ENCODE results near the gene MFSD11. TPM values are rescaled to one million over a fixed set of nuclear protein-coding genes. Genes with fewer than 3 reads are reported as not detected.
A peak's percentile ranks its signal among the peaks of the same experiment; 100 is the strongest.
"Not testable (repeated sequence)": the region's sequence is repeated elsewhere in the genome, so short reads cannot be mapped to it uniquely, and the experiment has no call there.

The MFSD11 gene
- total and polyA plus RNA-seq, 3 experiments from 2014 or later = 22.3 to 28.4 (median 22.9) TPM

GRCh38 chr17:76745785-76746184, 7.9 kb downstream of the MFSD11 start:
- DNase-seq; H3K4me3 Mint-ChIP-seq; H3K27me3 ChIP-seq (ENCODE audit: insufficient read depth, low read length, poor library complexity, severe bottlenecking); H3K9me3 Mint-ChIP-seq; H3K27ac ChIP-seq (ENCODE audit: low read depth, low read length); CTCF ChIA-PET; POLR2A ChIA-PET; H3K4me3 ChIP-seq (ENCODE audit: low read length); H3K9me3 ChIP-seq (ENCODE audit: low read length); H3K27me3 Mint-ChIP-seq; H3K27ac Mint-ChIP-seq; H3K4me1 ChIP-seq (ENCODE audit: insufficient read depth, low read length): not testable (repeated sequence)
- peaks cover 26% of the 10 kb centered on the region for H3K36me3 ChIP-seq (ENCODE audit: insufficient read depth, low read length)
- H3K36me3 Mint-ChIP-seq = peaks cover 0 to 69% (median 23%) of the 10 kb centered on the region in 3 donors
- H3K4me1 Mint-ChIP-seq = peaks cover 6 to 34% (median 16%) of the 10 kb centered on the region in 3 donors

- H3K4me1 ChIP-seq (ENCODE audit: insufficient read depth, low read length) = peaks cover 13% of the 10 kb centered on the region
- DNase-seq = no peak
- no peaks in the 10 kb centered on the region for H3K27me3 ChIP-seq (ENCODE audit: insufficient read depth, low read length, poor library complexity, severe bottlenecking)
- no peak overlapping the region for H3K4me3 ChIP-seq (ENCODE audit: low read length)
- H3K9me3 Mint-ChIP-seq = no peaks in the 10 kb centered on the region
- H3K27ac Mint-ChIP-seq = peak overlapping the region in 2 of 8 donors; percentile 23 to 30
- no peaks in the 10 kb centered on the region for H3K27me3 Mint-ChIP-seq
- POLR2A ChIA-PET = no interaction called here
- H3K27ac ChIP-seq (ENCODE audit: low read depth, low read length) = no peak overlapping the region
- peaks cover 0 to 57% (median 17%) of the 10 kb centered on the region in 3 donors for H3K36me3 Mint-ChIP-seq
- H3K4me3 Mint-ChIP-seq = no peak overlapping the region
- H3K9me3 ChIP-seq (ENCODE audit: low read length) = no peaks in the 10 kb centered on the region
- CTCF ChIA-PET = no interaction called here
- peaks cover 19% of the 10 kb centered on the region for H3K36me3 ChIP-seq (ENCODE audit: insufficient read depth, low read length)
- H3K4me1 Mint-ChIP-seq = peaks cover 14 to 40% (median 19%) of the 10 kb centered on the region in 3 donors
Observed at GRCh38 chr17:76747716-76748363, 9.9 kb downstream of the MFSD11 start.

DNA sequence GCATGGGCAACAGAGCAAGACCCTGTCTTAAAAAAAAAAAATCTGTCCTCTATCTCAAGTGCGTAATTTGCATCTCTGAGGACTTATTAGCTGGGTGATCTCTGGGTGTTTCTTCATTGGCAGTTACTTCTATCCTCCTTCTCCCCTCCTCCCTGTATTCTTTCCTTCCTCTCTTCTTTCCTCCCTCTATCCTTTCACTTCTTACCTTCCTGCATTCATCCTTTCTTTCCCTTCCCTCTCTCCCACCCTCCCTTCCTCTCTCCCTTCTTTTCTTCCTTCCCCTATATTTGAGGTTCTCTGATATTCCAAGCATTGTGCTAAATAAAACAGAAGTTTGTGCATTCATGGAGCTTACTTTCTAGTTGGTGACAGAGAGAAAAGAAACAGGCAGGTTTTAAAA, 10.7 kb downstream of the MFSD11 start:
- ChIA-PET CTCF (interaction anchor here (0.6 to 0.7 kb wide), 2 partner anchors 10 to 67 kb away, joined by 3 read pairs; no protein-coding TSS in a partner anchor), POLR2A (interaction anchor here (0.7 kb wide), 1 partner anchor 1006 kb away, joined by 7 read pairs; no protein-coding TSS in a partner anchor)
- H3K36me3 Mint-ChIP-seq = peaks cover 0 to 55% (median 15%) of the 10 kb centered on the region in 3 donors
- no peak for DNase-seq
- no peaks in the 10 kb centered on the region for H3K9me3 ChIP-seq (ENCODE audit: low read length)
- no peaks in the 10 kb centered on the region for H3K9me3 Mint-ChIP-seq
- no peak overlapping the region for H3K27ac ChIP-seq (ENCODE audit: low read depth, low read length)
- peaks cover 15% of the 10 kb centered on the region for H3K4me1 ChIP-seq (ENCODE audit: insufficient read depth, low read length)
- no peaks in the 10 kb centered on the region for H3K27me3 Mint-ChIP-seq
- no peak overlapping the region for H3K4me3 Mint-ChIP-seq
- no peak overlapping the region for H3K4me3 ChIP-seq (ENCODE audit: low read length)
- peaks cover 22 to 48% (median 27%) of the 10 kb centered on the region in 3 donors for H3K4me1 Mint-ChIP-seq
- H3K27me3 ChIP-seq (ENCODE audit: insufficient read depth, low read length, poor library complexity, severe bottlenecking) = no peaks in the 10 kb centered on the region
- peaks cover 19% of the 10 kb centered on the region for H3K36me3 ChIP-seq (ENCODE audit: insufficient read depth, low read length)
- H3K27ac Mint-ChIP-seq = peak overlapping the region in 3 of 8 donors; percentile 50 to 70 (median 54)

DNA sequence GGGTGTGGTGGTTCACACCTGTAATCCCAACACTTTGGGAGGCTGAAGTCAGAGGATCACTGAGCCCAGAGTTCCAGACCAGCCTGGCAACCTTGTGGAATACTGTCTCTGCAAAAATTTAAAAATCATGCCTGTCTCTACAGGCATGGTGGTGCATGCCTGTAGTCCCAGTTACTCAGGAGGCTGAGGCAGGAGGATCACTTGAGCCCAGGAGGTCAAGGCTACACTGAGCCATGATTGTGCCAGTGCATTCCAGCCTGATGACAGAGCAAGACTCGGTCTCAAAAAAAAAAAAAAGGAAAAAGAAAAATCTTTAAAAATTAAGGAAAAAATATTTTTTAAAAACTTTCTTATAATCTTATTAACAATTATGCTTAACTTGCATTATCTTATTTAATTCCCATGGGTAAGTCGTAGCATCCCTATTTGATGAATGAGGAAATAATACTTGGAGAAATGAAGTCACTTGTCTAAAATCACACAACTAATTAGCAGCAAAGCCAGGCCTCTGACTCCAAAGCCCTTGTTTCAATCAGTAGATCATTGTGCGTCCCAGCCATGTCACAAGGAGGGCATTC, 13.6 kb downstream of the MFSD11 start:
- ChIA-PET CTCF (interaction anchor here (1.0 to 1.6 kb wide), 2 partner anchors 12 kb away, joined by 3 to 4 read pairs; no protein-coding TSS in a partner anchor), POLR2A (interaction anchor here (0.6 to 1.2 kb wide), 4 partner anchors 14 to 1447 kb away, joined by 3 to 31 read pairs (median 4); partner anchors contain the start of genes MFSD11 and SRSF2)
- Mint-ChIP-seq H3K27me3 (no peaks in the 10 kb centered on the region), H3K27ac (peak overlapping the region in 6 of 8 donors; percentile 32 to 97 (median 94)), H3K36me3 (peaks cover 0 to 31% (median 5%) of the 10 kb centered on the region in 3 donors), H3K4me3 (no peak overlapping the region), H3K4me1 (peaks cover 26 to 37% (median 28%) of the 10 kb centered on the region in 3 donors), H3K9me3 (no peaks in the 10 kb centered on the region)
- H3K27me3 ChIP-seq (ENCODE audit: insufficient read depth, low read length, poor library complexity, severe bottlenecking) = no peaks in the 10 kb centered on the region
- no peak for DNase-seq
- H3K4me1 ChIP-seq (ENCODE audit: insufficient read depth, low read length) = peaks cover 27% of the 10 kb centered on the region
- H3K27ac ChIP-seq (ENCODE audit: low read depth, low read length) = no peak overlapping the region
- H3K9me3 ChIP-seq (ENCODE audit: low read length) = no peaks in the 10 kb centered on the region
- H3K36me3 ChIP-seq (ENCODE audit: insufficient read depth, low read length) = peaks cover under 1% of the 10 kb centered on the region
- no peak overlapping the region for H3K4me3 ChIP-seq (ENCODE audit: low read length)

- no peaks in the 10 kb centered on the region for H3K9me3 ChIP-seq (ENCODE audit: low read length)
- no peak overlapping the region for H3K4me3 ChIP-seq (ENCODE audit: low read length)
- H3K4me1 ChIP-seq (ENCODE audit: insufficient read depth, low read length) = peaks cover 27% of the 10 kb centered on the region
- Mint-ChIP-seq H3K27me3 (no peaks in the 10 kb centered on the region), H3K9me3 (no peaks in the 10 kb centered on the region), H3K27ac (peak overlapping the region in 7 of 8 donors; percentile 72 to 97 (median 94)), H3K4me3 (peak overlapping the region; percentile 35 to 81 (median 74)), H3K4me1 (peaks cover 26 to 35% (median 26%) of the 10 kb centered on the region in 3 donors), H3K36me3 (peaks cover 1 to 29% (median 2%) of the 10 kb centered on the region in 3 donors)
- no peaks in the 10 kb centered on the region for H3K27me3 ChIP-seq (ENCODE audit: insufficient read depth, low read length, poor library complexity, severe bottlenecking)
- H3K27ac ChIP-seq (ENCODE audit: low read depth, low read length) = no peak overlapping the region
- peak in 2 of 5 donors; percentile 41 to 60 for DNase-seq
- POLR2A ChIA-PET = interaction anchor here (0.6 to 1.8 kb wide), 6 partner anchors 12 to 1447 kb away, joined by 3 to 31 read pairs (median 4); partner anchors contain the start of genes JMJD6, METTL23, MFSD11 and SRSF2
- CTCF ChIA-PET = interaction anchor here (0.6 to 1.6 kb wide), 4 partner anchors 12 to 1364 kb away, joined by 3 to 5 read pairs (median 4); no protein-coding TSS in a partner anchor
- no peaks in the 10 kb centered on the region for H3K36me3 ChIP-seq (ENCODE audit: insufficient read depth, low read length)
Observed at GRCh38 chr17:76752006-76752405, 14.1 kb downstream of the MFSD11 start.

- Histone ChIP-seq H3K27ac (ENCODE audit: low read depth, low read length) (peak overlapping the region; percentile 67), H3K27me3 (ENCODE audit: insufficient read depth, low read length, poor library complexity, severe bottlenecking) (no peaks in the 10 kb centered on the region), H3K9me3 (ENCODE audit: low read length) (no peaks in the 10 kb centered on the region), H3K4me3 (ENCODE audit: low read length) (peak overlapping the region; percentile 47), H3K36me3 (ENCODE audit: insufficient read depth, low read length) (peaks cover 4% of the 10 kb centered on the region), H3K4me1 (ENCODE audit: insufficient read depth, low read length) (peaks cover 27% of the 10 kb centered on the region)
- peaks cover 6 to 29% (median 7%) of the 10 kb centered on the region in 3 donors for H3K36me3 Mint-ChIP-seq
- peak in 3 of 5 donors; percentile 60 to 87 (median 61) for DNase-seq
- peak overlapping the region; percentile 72 to 98 (median 96) for H3K27ac Mint-ChIP-seq
- H3K4me3 Mint-ChIP-seq = peak overlapping the region; percentile 81 to 95 (median 89)
- peaks cover 26 to 35% (median 28%) of the 10 kb centered on the region in 3 donors for H3K4me1 Mint-ChIP-seq
- H3K9me3 Mint-ChIP-seq = no peaks in the 10 kb centered on the region
- CTCF ChIA-PET = interaction anchor here (0.8 to 1.6 kb wide), 5 partner anchors 10 to 39 kb away, joined by 3 to 5 read pairs (median 4); no protein-coding TSS in a partner anchor
- POLR2A ChIA-PET = interaction anchor here (0.7 to 2.8 kb wide), 6 partner anchors 16 to 333 kb away, joined by 3 to 24 read pairs (median 4); partner anchors contain the start of genes JMJD6, METTL23, MFSD11 and SRSF2
- H3K27me3 Mint-ChIP-seq = no peaks in the 10 kb centered on the region
Observed at GRCh38 chr17:76753061-76753961, 15.4 kb downstream of the MFSD11 start.

- Mint-ChIP-seq H3K4me3 (peak overlapping the region in 2 of 7 donors; percentile 40 to 50), H3K27me3 (no peaks in the 10 kb centered on the region), H3K36me3 (peaks cover 4 to 24% (median 6%) of the 10 kb centered on the region in 3 donors), H3K4me1 (peaks cover 24 to 31% (median 26%) of the 10 kb centered on the region in 3 donors), H3K27ac (peak overlapping the region in 3 of 8 donors; percentile 23 to 91 (median 68)), H3K9me3 (no peaks in the 10 kb centered on the region)
- Histone ChIP-seq H3K27me3 (ENCODE audit: insufficient read depth, low read length, poor library complexity, severe bottlenecking) (no peaks in the 10 kb centered on the region), H3K27ac (ENCODE audit: low read depth, low read length) (no peak overlapping the region), H3K4me1 (ENCODE audit: insufficient read depth, low read length) (peaks cover 27% of the 10 kb centered on the region), H3K36me3 (ENCODE audit: insufficient read depth, low read length) (peaks cover 4% of the 10 kb centered on the region), H3K9me3 (ENCODE audit: low read length) (no peaks in the 10 kb centered on the region), H3K4me3 (ENCODE audit: low read length) (no peak overlapping the region)
- ChIA-PET POLR2A (interaction anchor here (0.8 to 2.8 kb wide), 2 partner anchors 14 to 18 kb away, joined by 3 to 24 read pairs; partner anchors contain the start of genes MFSD11 and SRSF2), CTCF (interaction anchor here (0.9 to 1.2 kb wide), 2 partner anchors 13 to 28 kb away, joined by 3 to 4 read pairs; no protein-coding TSS in a partner anchor)
- no peak for DNase-seq
Observed at GRCh38 chr17:76755285-76755684, 17.4 kb downstream of the MFSD11 start.

All from CD8-positive, alpha-beta memory T cell (primary cell).